ENCODE results near the gene KCTD10.
"Not testable (repeated sequence)": the region's sequence is repeated elsewhere in the genome, so short reads cannot be mapped to it uniquely, and the experiment has no call there.

KCTD10 gene

DNA sequence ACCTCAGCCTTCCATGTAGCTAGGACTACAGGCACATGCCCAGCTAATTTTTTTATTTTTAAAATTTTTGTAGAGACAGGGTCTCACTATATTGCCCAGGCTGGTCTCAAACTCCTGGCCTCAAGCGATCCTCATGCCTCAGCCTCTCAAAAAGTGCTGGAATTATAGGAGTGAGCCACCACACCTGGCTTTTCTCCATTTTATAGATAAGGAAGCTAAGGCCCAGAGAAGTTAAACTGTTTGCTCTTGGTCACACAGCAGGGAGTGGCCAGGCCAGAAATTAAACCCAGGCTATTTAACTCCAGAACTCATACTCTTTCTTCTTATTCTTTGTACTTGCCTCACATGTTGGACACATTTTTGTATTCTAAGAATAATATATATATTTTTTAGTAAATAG lies 16.8 kb upstream of the KCTD10 start:
- DNase-seq, result no peak

DNA sequence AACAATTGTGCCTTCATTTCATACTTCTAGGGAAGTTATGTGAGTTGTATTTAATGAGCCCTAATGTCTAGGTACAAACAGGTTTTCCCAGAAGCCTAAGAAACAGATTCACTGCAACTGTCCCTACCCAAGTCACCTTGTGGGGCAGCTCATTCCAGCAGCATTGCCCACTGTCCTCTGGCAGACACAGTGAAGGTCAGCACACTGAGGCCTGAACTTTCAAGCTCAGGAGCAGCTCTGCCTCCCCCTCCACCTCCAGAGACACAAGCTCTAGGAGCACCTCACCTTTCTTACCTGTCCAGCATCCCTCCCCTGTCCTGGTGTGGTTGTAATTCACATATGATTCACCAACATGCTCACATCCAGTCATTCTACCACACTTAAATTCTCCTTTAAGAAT lies 16.0 kb upstream of the KCTD10 start:
- DNase-seq, result no peak

DNA sequence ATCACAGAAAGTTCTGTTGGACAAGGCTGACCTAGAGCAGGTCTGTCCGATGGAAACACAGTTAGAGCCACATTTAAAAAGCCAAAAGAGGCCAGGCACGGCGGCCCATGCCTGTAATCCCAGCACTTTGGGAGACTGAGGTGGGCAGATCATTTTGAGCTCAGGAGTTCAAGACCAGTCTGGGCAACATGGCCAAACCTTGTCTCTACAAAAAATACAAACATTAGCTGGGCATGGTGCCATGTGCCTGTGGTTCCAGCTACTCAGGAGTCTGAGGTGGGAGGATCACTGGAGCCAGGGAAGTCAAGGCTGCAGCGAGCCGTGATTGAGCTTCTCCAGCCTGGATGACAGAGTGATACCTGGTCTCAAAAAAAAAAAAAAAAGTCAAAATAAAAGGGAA lies 15.3 kb upstream of the KCTD10 start:
- DNase-seq, result no peak

DNA sequence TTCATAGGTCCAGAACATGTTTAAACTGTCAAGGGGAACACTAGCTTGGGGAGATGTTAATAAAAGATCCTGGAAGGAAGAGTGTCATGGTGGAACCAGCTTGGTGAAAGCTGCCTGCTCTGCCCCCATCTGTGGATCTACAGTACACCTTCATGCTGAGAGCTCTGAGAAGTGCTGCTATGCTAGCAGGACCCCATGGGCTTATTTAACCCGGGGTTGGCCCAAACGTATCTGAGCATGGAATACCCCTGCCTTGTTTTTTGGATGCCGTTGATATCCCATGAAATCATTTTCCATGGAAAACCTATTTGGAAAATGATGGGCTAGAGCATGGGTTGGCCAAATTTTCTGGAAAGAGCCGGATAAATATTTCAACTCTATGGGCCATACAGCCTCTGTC lies 14.6 kb upstream of the KCTD10 start:
- no peak for DNase-seq

DNA sequence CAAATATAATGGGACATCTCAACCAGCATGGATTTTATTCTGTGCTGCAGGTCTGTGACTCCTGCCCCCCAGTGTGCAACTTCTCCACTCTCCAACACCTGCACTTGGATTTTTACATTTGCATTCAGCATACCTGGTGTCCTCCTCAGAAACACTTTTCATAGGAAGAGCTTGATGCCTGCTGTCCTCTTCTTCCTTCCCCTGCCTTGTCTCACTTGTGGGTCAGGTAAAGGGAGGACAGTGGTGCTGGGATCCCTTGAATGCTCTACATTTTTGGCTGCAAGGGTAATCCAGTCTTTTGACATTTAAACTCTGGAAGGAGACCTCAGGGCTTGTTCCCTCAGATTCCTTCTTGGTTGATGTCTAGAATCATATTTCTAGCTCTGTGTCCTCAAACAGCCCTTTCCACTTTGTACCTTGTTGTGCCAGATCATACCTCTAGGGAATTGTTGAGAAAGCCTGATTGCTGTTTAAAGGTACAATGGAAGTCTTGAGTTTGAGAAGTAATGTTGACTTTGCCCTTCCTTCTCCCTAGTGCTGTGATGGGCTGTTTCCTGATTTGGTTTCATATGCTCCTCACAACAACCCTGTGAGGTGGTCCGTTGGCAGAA lies 13.0 kb upstream of the KCTD10 start:
- DNase-seq, result no peak

DNA sequence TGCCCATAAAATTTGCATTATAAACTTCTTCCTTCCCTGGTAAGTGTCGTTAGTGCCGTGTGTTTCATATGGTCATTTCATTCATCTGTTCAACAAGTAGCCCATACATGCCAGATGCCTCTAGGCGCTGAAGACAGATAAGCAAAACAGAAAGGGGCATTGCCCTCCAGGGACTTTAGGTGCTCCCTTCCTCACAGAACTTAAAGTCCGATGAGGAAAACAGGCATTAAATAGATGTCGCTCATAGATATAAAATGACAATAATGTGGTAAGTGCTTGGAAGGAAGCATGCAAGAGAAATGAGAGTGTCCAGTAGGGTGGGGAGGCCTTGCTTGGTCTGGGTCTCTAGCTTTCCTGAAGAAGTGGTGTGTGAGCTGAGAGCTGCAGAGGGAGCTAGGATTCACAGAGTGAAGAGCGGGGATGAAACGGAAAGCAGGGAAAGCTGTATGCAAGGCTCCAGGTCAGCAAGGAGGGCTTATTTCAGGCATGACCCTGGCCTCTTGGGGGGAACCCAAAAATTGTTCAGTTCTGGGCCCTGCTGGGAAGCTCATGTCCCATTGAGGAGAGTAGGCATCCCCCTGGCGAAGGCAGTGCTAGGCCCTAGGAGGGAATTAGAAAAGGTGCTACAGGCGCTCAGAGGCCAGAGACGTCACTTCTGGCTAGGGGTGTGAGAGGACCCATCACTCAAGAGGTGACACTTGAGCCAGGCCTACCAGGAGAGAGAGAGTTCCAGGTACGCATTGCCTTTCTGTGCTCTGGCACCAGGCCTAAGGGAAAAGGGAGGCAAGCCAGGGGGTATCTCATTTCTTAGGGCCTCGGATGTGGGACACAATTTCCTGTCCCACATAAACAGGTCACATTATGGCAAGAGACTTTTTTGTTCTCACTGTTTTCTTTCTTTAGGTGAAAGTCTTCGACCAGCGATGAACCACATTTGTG lies 12.2 kb upstream of the KCTD10 start:
- no peak for DNase-seq

DNA sequence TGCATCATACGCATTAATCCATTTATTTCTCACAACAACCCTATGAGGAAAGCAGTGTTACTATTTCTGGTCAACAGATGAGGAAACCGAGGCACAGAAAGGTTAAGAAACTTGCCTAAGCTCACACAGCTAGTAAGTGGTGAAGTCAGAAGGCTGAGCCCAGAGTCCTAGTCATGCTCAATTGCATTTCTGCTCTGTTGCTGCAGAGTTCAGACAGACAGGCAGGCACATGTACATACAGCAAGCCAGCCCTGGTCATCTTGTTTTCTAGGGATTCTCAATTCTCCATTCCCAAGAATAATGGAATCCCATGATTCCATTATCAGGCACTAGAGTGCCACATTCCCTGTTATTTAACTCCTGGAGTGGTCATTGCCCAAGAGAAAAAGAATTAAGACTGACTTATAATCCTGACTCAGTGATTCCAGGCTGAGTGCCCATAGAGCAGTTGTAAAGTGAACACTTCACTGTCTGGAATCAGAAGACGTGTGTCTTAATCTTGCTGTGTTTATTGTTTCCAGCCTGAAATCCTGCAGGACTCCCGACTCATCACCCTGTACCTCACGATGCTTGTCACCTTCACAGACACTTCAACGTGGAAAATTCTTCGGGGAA lies 11.1 kb upstream of the KCTD10 start:
- no peak for DNase-seq

DNA sequence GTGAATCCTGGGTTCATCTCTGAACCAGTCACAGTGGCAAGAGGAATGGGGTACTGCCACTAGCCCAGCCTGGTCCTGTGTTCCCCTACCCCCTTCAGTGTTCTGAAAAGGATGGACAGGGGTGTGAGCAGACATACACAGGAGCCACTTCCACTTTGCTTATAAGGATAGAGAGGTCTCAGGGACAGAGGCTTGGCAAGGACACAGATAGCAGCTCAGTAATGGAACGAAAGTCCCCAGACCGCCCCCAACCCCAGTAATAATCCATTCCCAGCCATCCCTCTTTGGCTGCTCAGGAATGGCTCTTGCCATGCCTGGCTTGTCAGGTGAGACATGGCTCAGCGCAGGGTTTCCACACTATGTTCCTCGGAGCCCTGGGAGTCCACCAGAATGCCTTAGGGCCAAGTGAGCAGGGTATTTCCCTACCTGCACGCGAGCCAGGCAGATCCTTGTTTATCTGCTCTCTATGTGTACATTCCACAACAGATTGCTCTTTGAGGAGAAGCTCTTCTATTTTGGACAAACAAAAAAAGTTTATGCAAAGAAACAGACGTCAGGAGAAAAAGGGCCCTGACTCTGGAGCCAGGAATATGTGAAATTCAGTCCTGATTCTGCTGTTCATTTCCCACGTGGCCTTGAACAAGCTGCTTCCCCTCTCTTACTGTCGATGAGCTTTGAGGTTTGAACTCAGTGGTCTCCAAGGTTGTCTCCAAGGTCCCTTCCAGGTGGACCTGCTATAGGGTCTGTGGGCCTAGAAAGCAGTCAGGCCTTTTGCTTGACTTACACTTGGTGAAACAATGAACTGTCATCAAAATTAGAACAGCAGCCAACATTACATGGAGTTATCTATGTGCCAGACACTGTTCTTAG lies 10.3 kb upstream of the KCTD10 start:
- no peak for DNase-seq

DNA sequence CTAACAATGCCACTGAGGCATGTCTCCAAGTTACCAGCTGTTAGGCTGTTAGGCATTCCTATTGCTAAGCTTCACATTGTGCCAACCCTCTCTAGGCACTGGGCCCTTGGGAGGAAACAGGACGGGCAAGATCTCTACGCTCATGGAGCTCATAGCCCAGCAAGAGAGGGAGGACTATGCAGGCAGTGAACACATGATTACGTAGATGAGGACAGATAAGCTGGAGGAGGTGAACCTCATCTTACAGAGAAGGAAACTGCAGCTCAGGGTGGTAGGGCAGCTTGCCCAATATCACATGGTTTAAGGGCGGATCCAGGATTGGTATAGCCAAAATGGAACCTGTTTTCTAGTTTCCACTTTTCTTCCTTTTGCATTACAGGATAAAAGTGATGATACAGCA lies 8.1 kb upstream of the KCTD10 start:
- DNase-seq, result no peak

DNA sequence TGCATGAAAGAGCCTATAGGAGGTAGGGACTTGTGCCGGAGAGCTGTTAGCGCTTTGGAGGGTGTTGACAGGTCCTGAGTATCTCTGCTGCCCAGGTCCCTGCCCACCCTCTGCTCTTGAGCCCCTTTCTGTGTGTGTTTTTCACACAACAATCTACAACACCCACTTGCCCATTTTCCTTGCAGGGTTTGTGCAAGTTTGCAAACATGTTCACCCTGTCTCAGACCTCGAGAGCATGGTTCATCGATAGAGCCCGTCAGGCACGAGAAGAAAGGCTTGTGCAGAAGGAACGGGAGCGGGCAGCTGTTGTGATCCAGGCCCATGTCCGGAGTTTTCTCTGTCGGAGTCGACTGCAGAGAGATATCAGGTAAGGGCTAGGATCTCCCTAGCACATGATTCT lies 6.2 kb upstream of the KCTD10 start:
- DNase-seq, result no peak

DNA sequence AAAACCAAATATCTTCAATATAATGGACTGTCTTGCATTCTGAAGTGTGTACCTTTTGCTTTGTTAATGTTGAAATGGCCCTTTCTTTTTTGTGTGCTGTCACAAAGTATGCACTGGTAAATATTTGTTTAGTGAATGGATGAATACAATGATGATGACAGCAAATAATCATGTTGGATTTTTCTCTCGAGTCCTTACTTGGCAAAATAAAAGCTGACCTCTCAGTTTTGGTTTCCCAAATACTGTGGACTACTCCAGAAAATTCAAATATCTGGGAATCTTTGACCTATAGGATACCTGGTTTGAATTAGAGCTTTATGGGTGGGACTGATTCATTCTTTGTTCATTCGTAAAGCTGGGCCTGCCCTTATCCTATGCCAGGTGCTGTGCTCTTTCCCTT lies 5.8 kb upstream of the KCTD10 start:
- DNase-seq, result no peak

DNA sequence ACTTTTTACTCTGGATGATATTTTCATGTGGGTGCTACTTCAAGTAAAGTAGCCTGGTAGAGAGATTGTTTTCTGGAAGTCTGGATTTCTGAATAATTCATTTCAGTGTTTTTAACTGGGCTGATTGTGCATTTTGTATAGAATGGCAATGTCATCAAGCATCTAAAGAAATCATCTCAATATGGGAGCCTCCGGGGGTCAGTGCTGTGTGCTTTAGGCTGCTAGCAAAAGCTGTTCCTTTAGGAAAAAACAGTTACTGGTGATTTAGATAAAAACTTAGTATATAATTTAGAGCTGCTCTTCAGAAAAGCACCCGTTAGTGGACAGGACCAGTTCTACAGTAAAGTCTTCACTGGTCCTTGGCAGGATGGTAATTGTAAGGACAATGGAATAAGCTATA lies 5.4 kb upstream of the KCTD10 start:
- no peak for DNase-seq

DNA sequence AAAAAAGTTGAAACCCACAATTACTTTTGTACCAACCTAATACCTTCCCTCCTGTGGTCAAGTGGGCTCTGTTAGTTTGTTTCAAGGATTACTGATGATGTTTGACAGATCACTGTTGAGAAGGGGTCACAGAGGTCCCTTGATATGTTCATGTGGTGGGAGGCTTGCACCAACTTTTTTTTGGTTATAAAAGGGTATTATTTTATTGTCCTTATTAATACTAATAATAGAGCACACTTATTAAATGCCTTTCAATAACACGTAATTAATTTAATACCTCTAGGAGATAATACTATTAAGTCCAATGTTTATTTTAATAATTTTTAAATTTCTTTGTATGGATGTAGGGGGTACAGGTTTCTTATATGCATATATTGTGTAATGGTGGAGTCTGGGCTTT lies 4.8 kb upstream of the KCTD10 start:
- no peak for DNase-seq

DNA sequence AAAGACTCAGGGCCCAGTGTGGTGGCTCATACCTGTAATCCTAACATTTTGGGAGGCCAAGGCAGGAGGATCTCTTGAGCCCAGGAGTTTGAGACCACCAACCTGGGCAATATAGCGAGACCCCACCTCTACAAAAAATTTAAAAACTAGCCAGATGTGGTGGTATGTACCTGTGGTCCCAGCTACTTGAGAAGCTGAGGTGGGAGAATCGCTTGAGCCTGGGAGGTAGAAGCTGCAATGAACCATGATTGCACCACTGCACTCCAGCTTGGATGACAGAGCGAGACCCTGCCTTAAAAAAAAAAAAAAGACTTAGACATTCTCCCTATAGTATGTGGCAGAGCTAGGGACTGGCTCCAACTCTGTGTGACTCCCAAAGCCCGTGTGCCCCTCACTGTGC lies 3.3 kb upstream of the KCTD10 start:
- DNase-seq, result no peak

DNA sequence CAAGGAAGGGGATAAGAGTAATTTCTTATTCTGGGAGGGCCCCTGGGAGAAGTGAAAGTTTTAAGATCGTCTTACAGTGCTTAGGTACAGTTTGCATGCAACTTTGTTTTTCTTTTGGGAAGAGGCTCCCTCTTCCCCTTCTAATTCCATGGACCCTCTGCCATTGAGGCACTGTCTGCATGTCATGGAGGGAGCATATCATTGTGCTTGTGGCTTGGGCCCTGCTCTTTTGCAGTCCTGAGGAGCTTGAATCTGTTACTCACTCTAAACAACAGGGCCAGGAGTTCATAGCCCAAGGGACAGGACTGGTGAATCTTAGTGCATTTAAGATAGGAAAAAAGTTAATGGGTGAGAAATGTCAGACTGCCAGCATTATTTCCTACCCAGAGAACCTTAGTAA lies 2.7 kb upstream of the KCTD10 start:
- no peak for DNase-seq

DNA sequence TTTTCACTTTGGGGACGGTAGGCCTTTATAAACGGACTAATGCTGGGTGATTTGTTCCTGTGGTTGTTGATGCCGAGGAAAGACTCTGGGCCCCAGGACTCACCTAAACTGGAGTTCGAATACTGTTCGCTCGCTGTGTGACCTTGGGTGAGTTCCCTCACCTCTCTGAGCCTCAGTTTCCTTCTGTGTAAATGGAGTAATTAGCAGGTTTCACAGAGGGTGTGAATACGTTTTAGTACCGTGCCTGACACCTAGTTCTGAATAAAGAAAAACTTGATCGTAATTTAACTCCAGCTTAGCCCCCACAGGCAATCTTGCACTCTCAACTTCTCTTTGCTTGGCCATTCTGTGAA lies 839 bp upstream of the KCTD10 start:
- DNase-seq, result no peak

DNA sequence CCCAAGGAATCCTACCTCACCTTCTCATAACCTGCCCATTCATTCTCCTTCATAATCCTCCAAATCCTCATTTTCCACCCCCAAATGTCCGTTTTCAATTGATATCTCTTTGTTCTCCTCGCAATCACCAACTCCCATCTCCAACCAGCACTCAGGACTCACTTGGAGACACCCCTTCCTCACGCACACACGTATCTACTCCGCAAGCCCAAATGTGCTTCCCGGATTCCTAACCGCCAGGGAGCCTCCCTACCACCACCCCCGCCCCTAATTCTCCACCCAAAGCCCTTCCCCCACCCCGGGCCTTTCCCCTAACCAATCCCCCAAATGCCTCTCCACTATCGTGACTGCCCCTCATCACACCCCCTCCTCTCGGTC lies 304 bp downstream of the KCTD10 start:
- DNase-seq, result no peak

DNA sequence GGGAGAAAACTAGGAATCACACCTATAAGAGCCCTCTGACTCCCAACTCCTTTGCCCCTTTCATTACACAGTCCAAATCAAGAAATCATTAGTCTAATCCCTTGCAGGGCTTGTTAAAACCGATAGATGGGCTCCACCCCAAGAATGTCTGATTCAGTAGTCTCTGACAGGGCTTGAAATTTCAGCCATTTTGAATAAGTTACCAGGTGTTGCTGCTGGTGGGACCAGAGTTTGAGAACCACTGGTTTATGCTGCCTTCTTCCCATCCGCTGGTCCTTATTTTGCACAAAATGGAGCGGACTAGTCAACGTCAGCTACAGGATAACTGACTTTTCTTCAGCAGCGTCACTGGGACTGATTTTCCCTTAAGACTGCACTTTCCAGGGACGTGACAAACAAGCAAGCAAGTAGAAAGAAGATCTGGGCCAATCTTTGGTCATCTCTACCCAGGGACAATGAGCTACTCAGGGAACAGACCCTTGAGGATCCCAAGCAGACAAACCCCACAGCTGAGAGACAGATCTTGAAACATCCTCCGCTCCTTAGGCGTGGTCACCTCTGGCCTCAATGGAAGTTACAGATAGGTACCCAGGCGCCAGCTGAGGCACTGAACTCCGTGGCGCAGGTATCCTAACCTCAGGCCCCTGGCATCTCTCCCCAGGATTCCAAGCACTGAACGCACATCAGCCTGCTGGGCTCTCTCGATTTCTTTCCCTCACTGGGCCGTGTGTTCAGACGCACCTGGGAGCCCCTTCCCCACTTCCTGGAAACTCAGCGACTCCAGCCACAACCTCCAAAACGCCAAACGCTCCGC lies 900 bp downstream of the KCTD10 start:
- DNase-seq, result no peak

DNA sequence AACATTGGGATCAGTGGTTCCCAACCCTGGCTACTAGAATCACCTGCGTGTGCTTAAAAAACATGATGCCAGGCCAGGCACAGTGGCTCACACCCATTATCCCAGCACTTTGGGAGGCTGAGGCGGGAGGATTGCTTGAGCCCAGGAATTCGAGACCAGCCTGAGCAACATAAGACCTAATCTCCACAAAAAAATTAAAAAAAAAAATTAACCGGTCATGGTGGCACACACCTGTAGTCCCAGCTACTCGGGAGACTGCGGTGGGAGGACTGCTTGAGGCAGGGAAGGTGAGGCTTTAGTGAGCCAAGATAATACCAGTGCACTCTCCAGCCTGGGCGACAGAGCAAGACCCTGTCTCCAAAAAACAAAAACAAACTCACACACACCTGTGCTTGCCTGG lies 2.0 kb downstream of the KCTD10 start:
- DNase-seq, result no peak

DNA sequence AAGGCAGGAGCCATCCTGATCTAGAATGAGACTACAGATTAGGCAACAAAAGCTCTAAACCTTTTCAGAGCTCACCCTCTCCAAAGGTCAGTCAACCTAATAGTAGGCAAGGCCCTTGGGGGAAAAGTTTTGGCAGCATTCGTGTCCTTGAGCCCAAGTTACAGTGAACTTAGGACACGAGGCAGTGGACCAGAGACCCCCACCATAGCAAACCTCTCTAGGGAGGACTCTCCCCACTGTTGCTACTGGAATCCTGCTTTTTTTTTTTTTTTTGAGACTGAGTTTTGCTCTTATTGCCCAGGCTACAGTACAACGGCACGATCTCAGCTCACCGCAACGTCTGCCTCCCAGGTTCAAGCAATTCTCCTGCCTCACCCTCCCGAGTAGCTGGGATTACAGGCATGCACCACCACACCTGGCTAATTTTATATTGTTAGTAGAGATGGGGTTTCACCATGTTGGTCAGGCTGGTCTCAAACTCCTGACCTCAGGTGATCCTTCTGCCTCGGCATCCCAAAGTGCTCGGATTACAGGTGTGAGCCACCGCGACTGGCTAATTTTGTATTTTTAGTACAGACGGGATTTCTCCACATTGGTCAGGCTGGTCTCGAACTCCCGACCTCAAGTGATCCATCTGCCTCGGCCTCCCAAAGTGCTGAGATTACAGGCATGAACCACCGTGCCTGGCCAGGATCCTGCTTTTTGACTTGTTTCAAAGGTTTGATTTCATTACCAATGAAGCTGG lies 3.4 kb downstream of the KCTD10 start:
- DNase-seq, result not testable (repeated sequence)

DNA sequence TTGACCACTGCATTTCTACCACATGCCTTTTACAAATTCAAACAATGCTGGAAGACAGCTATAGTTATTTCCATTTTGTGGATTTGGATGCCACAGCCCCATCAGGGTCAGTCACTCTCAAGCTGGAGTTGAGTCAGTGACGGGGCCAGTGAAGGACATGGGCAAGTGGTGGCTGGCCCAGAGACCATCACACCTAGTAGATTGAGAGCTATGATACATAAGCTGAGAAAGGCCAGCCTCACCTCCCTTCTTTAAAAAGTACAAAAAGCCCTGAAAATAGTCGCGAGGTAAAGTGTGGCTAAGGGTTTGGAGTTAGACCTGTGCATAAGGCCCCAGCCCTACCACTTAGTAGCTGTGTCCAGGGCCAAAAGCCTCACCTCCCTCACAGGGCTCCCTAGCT lies 4.1 kb downstream of the KCTD10 start:
- DNase-seq, result no peak

DNA sequence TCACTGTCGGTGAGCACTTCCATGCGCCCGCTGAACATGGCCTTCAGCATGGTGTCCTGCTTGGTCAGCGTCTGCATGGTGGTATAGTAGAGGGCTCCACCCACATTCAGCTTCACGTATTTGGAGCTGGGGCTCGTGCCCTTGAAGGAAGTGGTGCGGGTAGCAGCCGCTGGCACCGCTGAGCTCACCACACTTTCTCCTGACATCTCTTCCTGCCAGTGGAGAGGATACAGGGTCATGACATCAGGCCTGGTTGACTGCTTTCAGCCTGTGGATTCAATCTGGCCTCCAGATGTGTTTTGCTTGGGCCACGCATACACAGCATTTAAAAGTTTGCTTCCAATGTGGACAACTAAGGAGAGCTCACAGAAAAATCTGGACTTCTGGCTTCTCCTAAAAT lies 7.6 kb downstream of the KCTD10 start:
- no peak for DNase-seq

All from amniotic stem cell (primary cell).